ENCODE data around the gene DIP2C. TPM values are rescaled to one million over a fixed set of nuclear protein-coding genes. Genes with fewer than 3 reads are reported as not detected.

DIP2C gene
- total RNA-seq, 1 donor from 2014 or later = 5.1 TPM

GRCh38 chr10:625751-626711, 63.4 kb downstream of the DIP2C start:
- no peak for DNase-seq (ENCODE audit: low read depth, low spot score)

- no peak for DNase-seq (ENCODE audit: low read depth, low spot score)
Observed at GRCh38 chr10:625333-625696, 64.2 kb downstream of the DIP2C start.

- no peak for DNase-seq (ENCODE audit: low read depth, low spot score)
Observed at GRCh38 chr10:624605-625332, 64.7 kb downstream of the DIP2C start.

- no peak for DNase-seq (ENCODE audit: low read depth, low spot score)
Observed at GRCh38 chr10:624312-624604, 65.2 kb downstream of the DIP2C start.

GRCh38 chr10:623477-624311, 65.8 kb downstream of the DIP2C start:
- DNase-seq (ENCODE audit: low read depth, low spot score) = no peak

- no peak for DNase-seq (ENCODE audit: low read depth, low spot score)
Observed at GRCh38 chr10:623014-623413, 66.5 kb downstream of the DIP2C start.

- DNase-seq (ENCODE audit: low read depth, low spot score) = no peak
Observed at GRCh38 chr10:621981-622740, 67.3 kb downstream of the DIP2C start.

GRCh38 chr10:621513-621912, 68.0 kb downstream of the DIP2C start:
- no peak for DNase-seq (ENCODE audit: low read depth, low spot score)

GRCh38 chr10:620971-621370, 68.5 kb downstream of the DIP2C start:
- DNase-seq (ENCODE audit: low read depth, low spot score) = no peak

GRCh38 chr10:620417-620816, 69.1 kb downstream of the DIP2C start:
- DNase-seq (ENCODE audit: low read depth, low spot score) = no peak

GRCh38 chr10:619710-620109, 69.8 kb downstream of the DIP2C start:
- no peak for DNase-seq (ENCODE audit: low read depth, low spot score)

- no peak for DNase-seq (ENCODE audit: low read depth, low spot score)
Observed at GRCh38 chr10:618229-618989, 71.1 kb downstream of the DIP2C start.

- DNase-seq (ENCODE audit: low read depth, low spot score) = no peak
Observed at GRCh38 chr10:617471-617870, 72.0 kb downstream of the DIP2C start.

- DNase-seq (ENCODE audit: low read depth, low spot score) = no peak
Observed at GRCh38 chr10:615583-616152, 73.8 kb downstream of the DIP2C start.

- no peak for DNase-seq (ENCODE audit: low read depth, low spot score)
Observed at GRCh38 chr10:614790-615582, 74.5 kb downstream of the DIP2C start.

- no peak for DNase-seq (ENCODE audit: low read depth, low spot score)
Observed at GRCh38 chr10:614139-614711, 75.2 kb downstream of the DIP2C start.

GRCh38 chr10:613271-614138, 76.0 kb downstream of the DIP2C start:
- no peak for DNase-seq (ENCODE audit: low read depth, low spot score)

GRCh38 chr10:612696-613095, 76.8 kb downstream of the DIP2C start:
- DNase-seq (ENCODE audit: low read depth, low spot score) = no peak

Measured in pulmonary artery endothelial cell (primary cell).